ENCODE data around the gene SRGAP2B.
"Not testable (repeated sequence)": the region's sequence is repeated elsewhere in the genome, so short reads cannot be mapped to it uniquely, and the experiment has no call there.

SRGAP2B gene

DNA sequence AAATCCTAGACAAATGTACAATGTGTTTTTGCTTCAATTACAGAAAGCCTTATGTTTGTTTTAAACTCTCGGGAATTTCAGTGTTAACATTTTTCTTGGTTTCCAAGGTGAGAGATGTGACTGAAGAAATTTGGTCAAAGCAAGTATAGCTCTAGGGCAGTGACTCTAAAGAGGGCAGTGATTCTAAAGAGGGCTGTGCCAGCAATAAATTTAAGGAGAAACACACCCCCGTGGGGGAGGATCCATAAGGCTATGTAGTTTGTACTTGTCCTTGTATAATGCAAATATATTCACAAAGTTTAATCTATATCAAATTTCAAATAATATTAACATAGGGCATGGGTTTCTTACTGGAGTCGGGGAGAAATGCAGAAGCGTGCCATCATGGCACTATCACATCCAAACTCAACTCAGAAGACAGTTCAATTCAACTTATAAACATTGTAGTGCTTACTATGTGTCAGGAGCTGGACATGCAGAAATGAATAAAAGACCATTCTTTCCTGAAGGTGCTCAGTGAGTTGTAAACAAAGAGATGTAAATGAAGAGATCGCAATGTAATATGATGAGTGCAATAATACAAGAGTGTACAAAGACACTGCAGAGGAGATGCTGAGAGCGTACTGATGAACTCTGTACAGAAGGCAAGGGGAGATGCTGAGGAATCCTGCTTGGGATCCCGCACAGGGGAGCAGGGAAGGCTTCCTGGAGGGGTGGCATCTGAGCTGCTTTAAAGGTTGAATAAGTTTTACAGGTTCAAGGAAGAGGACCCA is 12.5 kb downstream of the SRGAP2B start:
- not testable (repeated sequence) for DNase-seq (ENCODE audit: low spot score)

DNA sequence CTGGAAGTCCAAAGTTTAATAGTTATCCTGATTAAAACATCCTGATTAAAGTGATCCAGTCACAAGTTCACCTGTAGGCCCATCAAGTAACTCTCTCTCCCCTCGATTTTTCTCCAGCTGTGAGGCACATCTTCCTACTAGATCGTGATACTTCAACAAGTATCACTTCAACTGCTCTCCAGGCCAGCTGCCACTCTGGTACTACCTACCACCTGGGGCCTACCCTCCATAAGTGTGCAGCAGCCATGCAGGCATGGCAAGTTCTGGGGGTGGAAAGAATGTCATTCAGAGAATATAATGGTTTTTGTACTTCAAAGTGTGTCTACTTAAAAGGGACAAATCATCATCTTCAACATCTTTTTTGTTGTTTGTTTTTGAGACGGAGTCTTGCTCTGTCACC is 14.9 kb downstream of the SRGAP2B start:
- DNase-seq (ENCODE audit: low spot score): not testable (repeated sequence)

DNA sequence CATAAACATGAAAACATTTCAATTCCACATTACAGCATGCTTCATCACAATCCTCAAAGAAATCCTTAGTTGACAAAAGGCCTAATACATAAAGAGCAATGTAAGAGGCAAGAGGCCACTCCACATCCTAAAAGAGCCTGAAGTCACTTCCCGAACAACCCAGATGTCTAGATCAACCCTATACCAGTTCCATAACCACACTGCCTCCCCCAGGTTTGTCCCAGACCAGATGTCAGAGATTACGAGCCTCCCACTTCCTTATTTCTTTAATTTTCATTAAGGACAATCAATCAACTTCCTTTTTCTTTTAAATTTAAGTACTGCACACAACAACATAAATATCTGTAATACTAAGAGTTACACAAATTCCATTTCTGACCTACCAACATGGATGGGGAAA is 15.4 kb downstream of the SRGAP2B start:
- not testable (repeated sequence) for DNase-seq (ENCODE audit: low spot score)

DNA sequence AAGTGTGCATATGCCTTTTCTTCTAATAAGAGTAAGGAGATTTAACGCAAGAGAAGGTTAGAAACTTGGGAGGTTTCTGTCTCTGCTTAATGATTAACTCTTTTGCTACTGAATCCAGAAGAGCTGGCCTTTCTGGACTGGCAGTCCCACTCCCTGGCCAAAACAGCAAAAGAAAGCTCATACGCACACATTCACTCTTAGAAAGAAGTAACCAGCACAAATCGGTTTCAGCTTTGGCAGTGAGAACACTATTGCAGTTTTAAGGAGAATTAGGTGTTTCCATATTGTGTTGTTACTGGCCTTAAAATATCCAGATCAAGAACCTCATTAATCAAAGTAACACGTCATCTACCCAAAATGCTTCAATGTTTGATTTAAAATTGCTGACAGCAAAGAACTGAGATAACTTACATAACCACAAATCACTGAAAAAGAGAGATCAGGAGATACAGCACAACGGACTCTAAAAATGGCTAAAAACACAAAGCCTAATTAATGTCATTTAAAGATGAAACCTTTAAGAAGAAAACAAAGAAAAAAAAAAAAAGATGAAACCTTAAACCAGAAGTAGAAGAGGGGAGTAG is 16.2 kb downstream of the SRGAP2B start:
- not testable (repeated sequence) for DNase-seq (ENCODE audit: low spot score)

DNA sequence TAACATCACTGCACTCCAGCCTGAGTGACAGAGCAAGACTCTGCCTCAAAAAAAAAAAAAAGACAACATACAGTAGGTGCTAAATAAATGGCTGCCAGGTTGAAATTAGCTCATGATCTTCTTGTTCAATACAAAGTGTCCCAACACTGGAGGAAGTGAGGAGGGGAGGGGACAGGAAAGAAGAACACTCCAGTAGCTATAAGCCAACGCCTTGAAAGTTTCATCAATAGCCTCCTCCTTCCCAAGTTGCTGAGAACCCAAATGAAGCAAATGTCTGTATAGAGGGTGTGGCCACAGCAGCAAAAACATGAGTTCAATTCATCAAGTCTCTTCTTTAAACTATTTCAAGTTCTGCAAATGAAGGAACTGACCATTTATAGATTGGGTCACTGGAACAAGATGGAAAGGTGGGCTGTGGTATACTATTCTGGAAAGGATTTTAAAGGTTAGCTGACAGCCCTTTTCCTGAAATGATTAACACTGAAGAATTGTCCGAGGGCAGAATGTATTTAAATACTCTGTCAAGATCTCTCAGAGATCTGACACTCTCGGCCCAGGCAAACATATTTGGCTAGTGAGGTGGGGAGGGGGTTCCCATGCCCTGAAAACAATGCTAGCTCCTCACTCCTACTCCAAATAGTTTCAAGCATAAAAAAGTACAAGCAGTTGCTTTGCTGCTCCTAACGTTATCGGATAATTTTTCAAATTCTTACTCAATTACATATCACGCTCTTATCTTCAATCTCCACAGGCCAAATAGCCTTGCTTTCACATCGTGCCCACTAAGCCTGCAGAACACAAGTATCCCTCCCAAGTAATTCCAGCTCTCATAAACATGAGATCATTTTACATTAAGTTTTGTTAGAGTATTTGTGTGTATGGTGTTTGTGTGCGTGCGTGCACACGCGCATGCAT is 17.0 kb downstream of the SRGAP2B start:
- not testable (repeated sequence) for DNase-seq (ENCODE audit: low spot score)

DNA sequence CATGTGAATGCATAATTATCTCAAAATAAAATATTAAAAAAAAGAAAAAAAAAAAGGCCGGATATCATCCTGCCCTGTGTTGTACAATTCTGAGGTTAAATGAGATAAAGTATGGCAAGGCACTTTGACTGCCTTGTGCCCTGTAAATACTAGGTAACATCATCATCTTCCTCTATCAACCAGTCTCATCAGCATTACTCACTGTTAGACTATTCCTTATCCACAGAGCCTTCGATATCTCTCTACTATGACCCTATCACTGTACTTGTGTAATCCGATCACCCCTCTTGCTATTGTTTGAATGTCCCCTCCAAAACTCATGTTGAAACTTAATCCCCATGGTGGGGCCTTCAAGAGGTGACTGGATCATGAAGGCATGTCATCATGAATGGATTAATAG is 18.3 kb downstream of the SRGAP2B start:
- DNase-seq (ENCODE audit: low spot score): not testable (repeated sequence)

DNA sequence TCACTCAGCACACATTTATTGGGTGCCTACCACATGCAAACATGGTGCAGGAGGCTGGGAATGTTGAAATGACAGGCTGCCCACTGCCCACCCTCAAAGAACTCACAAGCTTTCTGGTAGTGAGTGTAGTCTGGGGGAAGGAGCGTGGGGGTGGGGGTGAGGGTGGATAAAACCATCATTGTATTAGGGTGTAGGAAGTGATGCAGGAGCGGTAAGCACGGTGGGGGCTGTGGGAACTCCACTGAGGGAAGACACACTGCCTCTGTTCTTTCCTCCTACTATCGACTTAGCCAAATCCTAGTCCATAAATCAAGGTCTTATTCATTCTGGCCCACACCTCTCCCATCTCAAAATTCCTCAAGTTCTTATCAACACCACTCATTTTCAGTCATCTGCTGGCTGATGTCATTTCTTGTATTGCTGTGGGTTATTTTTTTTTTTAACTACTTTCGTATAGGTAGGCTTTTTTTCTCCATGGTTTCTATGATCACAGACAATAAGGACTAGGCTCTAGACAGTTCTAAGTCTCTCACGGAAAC is 21.0 kb downstream of the SRGAP2B start:
- DNase-seq (ENCODE audit: low spot score): not testable (repeated sequence)

DNA sequence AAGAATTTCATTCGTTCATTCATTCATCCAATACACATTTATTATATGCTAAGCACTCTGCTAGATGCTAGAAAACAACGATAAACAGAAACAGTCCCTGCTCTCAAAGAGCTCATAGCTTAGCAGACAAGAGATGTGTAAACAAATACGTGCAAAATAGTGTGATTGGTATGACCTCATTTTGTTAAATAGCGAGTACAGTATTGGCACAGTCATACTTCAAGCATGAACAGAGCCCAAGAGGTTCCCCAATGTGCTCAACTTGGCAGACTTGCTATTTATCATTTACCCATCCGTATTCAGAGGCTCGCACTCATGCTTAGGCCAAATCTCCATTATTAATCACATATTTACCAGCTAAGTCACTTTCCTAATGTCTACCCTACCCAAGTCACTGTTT is 23.6 kb downstream of the SRGAP2B start:
- DNase-seq (ENCODE audit: low spot score): not testable (repeated sequence)

DNA sequence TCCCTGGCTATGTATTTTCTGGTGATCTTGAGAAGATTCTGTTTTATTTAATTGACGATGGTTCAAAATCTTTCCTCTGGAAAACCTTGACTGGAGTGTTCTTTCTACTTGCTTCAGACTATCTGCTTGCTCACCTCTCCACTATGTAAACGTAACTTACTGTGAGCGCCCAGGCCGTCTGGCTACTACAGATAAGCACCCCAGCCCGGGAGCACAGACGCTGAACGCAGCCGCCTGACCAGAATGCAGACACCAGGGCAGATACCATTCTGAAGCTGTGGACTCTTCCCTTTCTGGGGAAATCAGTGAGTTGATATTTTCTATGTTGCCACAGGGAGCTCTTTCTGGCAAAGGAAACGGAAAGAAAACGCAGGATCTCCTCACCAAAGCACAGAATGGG is 28.6 kb downstream of the SRGAP2B start:
- not testable (repeated sequence) for DNase-seq (ENCODE audit: low spot score)

DNA sequence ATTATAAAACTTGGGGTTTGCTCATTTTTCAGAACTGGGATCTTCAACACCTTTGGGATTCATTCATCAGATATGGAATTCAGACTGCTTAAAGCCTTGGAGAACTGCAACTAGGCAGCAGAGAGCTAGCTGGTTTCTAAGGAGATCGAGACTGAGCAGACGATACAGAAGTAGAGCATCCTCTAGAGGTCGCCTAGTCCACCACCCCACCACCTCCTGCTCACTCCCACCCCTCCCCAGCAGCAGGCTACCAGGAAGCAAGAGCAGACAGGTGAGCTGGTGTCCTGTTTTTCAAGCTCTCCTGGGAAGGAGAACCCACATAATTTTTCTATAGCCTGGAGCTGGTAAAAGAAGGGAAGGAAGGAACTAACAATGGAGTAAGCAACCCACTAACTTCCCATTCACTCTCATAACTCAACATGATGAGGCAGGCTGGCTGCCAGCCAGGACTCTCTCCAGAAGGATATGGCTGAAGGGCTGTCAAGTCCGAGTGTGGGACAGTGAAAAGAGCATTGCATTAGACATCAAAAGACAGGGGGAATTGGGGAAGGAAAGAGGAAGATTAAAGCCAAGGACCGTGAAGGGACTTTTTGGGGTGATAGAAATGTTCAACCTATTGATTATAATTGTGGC is 29.8 kb downstream of the SRGAP2B start:
- DNase-seq (ENCODE audit: low spot score): not testable (repeated sequence)

DNA sequence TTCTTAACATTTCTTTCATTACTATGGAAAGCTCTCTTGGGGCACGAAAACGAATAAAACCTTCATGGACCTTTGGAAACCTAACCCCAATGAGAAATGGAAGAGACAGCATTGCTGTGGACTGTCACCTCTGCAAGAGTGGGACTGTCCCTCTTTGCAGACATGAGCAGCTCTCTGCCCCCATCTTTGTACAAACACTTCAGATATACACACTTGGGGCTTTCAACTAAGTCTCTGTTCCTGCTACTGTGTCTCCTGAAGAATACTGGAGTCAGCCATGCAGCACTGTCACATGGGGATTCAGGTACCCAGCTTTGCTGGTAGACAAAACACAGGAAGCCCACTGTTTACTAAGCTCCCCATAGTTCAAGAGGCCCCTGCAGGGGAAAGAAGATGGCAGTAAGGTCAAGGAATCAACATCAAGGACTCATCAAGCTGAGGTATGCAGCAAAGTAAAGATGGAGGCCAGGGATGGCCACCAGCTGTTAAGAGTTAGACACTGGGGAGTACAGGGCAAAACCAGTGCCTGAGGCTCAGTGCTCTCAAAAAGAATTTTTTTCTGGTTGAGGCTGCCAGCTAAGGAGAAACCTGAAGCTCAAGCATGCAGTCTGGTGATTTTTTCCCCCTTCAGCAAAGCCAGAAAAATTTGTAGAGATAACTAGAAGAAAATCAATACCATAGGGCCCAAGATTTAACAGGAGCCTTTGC is 31.0 kb downstream of the SRGAP2B start:
- DNase-seq (ENCODE audit: low spot score): not testable (repeated sequence)

DNA sequence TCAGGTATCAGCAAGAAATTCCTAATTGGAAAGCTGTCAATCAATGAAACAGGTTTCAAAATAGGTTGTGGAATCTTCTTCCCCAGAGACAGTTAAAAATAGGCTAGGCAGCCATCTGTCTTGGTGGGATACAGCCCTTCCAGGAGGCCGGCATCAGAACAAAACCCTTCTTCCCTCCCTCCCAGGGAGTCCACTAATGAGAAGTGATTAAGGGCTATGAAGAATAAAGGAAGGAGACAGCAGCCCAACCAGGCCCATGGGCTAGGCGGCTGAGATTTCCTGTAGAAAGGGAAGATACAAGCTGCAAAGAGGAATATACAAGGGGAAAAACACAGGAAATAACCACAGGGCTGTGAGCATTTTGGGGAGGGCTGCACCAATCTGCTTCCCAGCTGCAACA is 31.8 kb downstream of the SRGAP2B start:
- DNase-seq (ENCODE audit: low spot score): not testable (repeated sequence)

DNA sequence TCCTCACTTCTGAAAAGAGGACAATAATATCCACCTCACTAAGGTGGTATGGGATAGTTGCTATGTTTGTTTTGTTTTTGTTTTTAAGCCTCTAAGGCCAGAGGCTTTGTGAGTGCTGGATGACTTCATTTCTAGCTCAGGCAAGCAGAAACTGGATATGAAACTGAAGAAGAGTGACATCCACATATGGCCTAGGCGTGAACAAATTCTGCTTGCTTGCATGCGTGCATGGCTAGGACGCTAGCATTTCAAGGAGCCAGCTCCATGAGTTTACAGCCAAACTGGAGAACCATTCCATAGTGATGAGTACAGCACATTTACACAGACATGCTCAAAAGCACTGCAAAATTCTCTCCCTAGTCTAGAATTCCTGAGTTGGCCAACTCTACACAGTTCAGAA is 36.9 kb downstream of the SRGAP2B start:
- DNase-seq (ENCODE audit: low spot score): not testable (repeated sequence)

DNA sequence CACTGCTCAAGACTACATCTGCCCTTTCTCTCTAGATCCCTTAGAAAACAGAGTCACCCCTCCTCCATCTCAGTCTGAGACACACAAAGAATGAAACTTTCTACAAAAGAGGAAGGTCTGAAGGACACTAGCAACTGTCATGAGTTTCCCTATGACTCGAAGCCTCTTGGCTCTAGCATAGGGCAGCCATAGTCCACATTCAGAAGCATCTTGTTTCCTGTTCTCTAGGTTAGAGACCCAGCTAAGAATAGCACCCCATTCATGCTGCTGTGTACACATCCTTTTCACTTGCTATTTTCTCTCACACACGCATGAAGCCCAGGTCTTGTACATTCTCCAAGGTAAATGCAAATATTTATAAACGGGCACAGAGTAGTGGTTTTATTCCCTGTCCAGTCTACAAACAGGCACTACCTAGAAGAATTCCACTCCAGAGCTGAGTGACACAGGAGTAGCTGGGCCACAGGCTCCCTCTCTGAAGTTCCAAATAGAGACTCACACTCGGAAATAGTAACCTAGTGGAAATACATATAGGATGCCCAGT is 39.8 kb downstream of the SRGAP2B start:
- DNase-seq (ENCODE audit: low spot score): not testable (repeated sequence)

DNA sequence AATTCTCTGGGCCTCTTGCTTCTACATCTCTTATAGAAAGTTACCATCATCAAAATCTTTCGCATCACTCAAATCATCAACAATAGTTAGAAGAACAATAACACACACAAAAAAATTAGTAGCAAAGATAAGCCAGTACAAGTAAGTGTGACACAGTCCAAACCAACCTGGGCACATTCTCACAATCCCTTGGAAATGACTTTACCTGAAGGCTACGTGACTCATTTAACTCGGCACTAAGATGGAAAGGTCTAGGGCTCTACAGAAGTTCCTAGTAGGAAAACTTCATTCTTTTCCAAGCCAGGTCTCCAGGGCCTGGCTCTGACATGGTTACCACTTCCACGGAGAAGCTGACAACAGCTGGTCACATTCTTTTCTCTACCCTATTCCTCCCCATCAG is 41.7 kb downstream of the SRGAP2B start:
- DNase-seq (ENCODE audit: low spot score): not testable (repeated sequence)

DNA sequence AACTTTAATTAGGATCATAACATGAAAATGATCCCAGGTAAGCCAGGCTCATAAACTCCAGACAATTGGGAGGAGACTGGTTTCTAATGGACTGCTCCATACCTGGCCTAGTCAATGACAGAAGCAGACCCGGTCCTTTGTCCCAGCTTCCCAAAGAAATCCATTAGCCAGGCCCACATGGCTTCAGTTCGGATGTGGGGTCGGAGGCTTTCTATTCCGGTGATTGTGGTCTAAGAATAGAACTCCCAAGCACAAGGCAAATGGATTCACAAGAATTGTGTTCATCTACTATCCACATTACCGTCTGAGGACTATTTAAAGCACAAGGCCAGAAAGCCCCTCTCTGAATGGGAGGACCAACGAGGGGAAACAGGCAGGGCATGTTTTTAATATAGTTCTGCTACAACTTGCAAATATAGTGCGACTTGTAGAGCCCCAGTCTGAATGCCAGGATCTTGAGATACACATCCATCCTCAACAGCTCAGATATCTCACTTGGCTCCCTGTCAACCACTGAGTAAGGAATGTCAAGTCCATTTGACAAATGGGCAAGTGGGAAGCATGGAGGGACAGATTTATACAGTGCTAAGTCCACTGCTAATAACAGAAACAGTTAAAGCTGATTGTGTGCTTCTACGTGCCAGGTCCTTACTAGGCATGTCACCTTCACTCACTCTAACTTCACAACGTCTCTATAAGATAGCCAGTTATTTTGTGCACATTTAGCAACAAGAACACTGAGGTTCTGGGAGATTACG is 42.9 kb downstream of the SRGAP2B start:
- DNase-seq (ENCODE audit: low spot score): not testable (repeated sequence)

DNA sequence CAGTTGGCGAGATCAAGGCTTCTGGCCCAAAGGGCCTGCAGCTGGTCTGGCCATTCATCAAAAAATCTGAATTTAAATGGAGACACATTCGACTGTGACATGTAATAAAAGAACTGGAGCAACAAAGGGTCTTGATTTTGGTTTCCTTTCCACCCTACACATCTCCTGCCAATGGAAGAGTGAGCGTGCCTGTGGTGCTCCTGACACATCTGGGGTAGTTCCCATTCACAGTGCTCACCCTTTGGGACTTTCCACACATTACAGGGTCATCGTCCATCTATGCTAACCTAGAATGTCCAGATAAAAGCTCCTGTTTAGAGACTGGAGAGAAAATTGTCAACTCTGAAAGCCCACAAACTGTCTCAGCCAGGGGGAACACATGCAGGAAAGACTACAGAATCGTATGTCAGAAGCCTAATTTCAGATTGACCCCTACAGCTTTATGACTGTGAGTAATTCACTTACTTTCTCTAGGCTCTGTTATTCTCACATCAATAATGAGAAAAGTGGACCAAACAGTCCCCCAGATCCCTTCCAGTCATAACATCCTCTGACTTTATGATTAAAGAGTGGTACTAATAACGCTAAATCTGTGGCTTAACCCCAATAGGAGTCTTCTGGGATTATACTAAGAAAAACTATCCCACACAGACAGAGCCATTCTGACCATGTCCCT is 46.8 kb downstream of the SRGAP2B start:
- DNase-seq (ENCODE audit: low spot score): not testable (repeated sequence)

DNA sequence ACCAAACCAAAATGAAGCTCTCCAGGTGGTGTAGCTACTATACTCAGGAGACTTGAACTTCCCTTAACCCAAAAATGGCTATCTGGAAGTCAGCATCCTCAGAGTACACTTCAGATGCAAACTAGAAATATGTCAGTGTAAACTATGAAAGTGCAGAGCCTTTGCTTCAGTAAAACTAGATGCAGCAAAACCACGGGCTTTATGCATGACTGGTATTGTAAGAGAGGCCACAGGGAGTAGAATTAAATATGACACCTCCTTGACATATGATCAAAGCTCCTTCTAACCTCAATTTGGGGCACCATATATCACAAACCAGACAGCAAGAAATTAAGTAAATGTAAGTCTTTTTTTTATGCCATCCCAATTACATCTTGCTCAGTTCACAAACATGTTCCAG is 47.6 kb downstream of the SRGAP2B start:
- DNase-seq (ENCODE audit: low spot score): not testable (repeated sequence)

DNA sequence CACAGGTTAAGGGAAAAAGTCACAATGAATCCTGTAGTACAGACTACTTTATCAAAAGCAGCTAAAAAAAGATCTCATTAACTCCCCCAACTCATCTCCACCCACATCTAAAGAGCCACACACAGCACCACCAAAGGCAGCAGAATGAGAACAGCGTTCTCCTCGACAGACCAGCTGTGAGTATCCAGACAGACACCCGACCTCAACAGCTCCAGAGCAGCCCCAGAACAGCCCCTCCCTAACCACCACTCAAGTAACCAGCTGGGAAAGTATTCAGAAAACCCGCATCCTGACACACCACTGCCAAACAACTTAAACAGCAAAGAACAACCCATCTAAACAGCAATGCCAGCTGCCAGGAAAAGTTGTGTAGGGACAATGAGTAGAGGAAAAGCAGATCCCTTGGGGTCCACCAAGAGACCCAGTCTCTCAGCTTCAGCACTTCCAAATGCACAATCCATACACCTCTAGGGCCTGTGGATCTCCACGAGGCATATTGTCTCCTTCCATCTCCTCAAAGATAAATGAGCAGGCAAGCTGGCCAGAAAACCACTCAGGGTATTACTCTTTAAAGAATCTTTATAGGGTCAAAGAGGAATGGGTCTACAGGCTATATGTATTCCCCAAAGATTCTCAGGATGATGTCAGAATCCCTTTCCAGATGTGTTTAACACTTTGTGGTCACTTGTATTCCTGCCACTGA is 49.4 kb downstream of the SRGAP2B start:
- DNase-seq (ENCODE audit: low spot score): not testable (repeated sequence)
